HG03460 (cell line): Measurements from ENCODE around the gene FXYD1.

ENCODE experiments used
- ATAC-seq: cut with Tn5 transposase; IDR thresholded peaks from one replicate; pipeline ENCODE4 v1.9.1; 2021; ENCODE audit not compliant: unreplicated experiment

The FXYD1 gene

DNA sequence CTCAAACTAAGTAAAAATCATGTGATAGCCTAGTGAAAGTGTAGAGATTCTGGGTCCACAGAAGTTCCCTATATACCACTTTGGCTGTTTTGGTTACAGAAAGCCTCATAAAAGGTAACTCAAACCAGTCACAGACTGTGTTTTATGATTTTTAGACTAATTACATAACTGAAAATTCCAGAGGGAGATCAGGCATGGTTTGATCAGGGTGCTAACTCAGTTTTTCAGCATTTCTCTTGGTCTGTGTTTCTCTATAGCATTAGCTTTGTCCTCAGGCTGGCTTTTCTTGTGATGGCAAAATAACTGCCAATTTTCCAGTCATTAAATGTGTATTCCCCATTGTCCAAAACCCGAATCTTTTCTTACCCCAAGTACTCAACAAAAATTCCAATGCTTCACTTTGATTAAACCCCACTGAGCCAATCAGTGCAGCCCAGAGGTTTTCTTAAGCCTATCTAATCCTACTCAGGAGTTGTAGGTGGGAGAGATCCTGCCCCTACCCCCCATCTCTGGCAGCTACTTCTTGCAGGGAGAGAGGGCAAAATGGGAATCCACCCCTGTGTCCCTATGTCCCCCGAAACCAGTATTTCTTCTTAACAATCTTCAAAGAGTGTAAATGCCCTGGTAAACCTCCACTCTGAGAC lies 31.6 kb upstream of the FXYD1 start:
- ATAC-seq = no peak

DNA sequence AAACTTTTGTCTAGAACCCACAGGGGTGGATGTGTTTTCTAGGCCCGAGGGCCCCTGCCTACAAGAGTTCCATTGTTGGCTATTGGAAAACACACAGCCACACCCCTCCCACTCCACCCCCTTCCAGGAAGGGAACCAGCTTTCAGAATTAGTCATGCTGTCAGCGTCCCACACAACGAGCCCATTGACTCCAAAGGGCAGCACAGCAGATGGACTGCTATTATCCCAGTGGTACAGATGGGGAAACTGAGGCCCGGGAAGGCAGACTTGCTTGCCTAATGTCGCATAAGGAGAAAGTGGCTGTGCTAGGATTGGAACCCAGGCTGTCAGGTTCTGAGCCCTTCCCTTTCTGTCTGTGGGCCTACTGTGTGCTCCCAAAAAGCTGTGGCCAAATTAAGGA lies 31.1 kb upstream of the FXYD1 start:
- no peak for ATAC-seq

DNA sequence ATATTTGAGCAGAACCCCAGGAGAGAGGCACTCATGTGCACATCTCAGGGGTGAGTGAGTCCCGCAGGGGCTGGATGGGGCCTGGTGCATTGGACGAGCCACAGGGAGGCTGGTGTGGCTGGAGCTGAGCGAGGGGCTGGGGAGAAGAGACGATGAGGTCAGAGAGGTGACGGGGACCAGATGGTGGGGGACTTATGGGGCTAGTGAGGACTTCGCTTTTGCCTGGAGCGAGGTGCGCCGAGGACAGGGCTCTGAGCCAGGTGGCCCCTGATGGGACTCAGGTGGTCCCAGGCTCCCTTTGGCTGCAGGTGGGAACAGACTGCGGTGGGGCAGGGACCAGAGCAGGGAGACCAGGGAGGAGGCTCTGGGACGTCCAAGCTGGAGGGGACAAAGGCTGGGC lies 29.9 kb upstream of the FXYD1 start:
- no peak for ATAC-seq

DNA sequence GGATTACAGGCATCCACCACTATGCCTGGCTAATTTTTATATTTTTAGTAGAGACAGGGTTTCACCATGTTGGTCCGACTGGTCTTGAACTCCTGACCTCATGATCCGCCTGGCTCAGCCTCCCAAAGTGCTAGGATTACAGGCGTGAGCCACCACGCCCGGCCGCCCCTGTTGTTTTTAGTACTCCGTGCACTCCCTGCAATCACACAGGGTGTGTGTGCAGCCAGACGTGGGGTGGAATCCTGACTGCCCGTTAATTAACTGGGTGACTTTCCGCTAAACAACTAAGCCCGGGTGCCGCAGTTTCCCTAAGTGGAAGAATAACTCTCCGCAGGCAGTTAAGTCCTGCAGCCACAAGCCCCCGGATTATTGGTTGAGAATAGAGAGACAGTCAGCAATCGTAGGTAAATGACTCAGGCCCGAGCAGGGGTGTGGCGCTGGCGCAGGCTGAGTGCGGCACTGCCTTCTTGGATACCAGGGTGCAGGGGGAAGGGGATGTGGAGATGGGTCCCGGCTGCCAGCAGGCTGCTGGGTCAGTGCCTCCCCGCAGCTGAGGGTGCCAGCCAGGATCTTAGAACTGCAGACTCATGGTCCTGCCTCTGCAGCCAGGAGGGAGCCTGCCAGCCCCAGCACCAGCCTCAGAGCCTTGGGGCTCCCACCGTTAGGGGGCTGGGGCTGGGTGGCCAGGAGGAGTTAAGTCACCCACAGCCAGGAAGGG lies 29.1 kb upstream of the FXYD1 start:
- no peak for ATAC-seq

DNA sequence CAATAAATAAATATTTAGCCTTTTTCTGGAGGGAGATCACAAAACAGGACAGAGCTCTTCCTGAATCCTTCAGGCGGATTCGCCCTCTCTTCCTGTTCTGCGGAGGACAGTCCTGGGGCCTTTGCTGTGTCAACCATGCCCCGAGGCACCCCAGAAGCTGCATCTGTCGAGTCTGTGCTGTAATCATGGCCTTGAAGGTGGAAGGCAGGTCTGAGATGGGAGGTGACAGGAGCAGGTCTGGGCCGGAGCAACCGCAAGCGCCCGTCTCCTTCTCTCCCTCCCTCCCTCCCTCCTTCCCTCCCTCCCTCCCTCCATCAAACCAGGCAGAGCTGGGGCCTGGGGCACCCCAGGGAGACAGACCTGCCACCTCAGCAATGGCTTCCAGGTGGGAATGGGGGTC lies 27.6 kb upstream of the FXYD1 start:
- no peak for ATAC-seq

DNA sequence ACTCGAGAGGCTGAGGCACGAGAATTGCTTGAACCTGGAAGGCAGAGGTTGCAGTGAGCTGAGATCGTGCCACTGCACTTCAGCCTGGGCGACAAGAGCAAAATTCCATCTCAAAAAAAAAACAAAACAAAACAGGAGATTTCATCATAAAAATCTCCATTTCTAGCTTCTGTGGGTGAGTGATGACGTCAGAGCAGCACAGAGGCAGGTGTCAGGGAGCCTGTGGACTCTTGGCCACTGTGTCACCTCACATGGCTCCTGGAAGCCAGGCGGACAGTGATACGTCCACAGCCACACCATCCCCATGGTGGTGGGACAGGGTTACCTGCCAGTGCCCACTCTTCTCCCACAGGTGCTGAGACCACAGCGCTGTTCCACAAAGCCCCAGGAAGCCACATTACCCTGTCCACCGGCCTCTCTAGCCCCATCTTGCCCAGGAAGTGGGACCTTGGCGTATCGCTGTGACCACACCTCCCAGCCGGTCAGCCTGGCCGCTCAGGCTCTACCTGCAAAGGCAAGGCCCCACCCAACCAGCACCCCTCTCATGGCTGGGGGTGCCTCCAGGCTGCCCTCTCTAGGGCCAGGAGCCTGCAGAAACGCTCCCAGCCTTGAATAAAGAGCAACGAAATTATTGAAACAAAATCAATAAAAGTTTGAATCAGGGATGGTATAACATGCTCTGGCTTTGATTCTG lies 25.5 kb upstream of the FXYD1 start:
- ATAC-seq = no peak

DNA sequence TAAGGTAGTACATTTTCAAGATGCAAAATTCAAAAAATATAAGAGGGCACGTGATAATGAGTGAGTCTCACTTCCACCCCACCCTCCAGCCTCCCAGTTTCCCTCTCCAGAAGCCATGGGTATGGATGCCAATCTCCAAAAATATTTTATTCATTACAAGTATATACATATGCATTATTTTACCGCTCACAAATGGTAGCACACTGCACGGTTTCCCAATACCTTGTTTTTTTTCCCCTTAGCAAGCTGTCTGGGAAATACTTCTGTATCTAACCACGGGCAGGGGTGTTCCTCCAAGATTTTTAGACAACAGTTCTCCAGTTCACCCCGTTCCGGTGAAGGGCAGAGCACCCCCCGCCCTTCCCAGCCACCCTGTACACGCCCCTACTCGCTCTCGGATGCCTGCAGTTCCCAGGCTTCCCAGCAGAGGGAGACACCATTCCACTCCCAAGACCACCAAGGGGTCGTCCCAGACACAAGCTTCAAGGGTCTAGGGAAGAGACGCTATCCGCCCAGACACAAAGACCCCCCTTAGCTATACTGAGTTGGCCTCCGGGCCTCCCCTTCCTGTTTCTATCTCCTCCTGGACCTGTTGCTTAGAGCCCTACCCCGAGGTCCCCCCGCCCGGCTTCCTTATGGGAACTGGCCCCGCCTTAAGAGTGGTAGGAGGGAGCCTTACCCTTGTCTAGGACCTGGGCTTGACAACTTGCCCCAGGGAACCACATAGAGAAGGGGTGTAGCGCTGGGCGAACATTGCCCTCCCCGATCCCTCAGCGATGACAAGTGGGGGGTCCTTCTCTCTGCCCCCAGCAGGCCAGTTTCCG lies 24.1 kb upstream of the FXYD1 start:
- no peak for ATAC-seq

DNA sequence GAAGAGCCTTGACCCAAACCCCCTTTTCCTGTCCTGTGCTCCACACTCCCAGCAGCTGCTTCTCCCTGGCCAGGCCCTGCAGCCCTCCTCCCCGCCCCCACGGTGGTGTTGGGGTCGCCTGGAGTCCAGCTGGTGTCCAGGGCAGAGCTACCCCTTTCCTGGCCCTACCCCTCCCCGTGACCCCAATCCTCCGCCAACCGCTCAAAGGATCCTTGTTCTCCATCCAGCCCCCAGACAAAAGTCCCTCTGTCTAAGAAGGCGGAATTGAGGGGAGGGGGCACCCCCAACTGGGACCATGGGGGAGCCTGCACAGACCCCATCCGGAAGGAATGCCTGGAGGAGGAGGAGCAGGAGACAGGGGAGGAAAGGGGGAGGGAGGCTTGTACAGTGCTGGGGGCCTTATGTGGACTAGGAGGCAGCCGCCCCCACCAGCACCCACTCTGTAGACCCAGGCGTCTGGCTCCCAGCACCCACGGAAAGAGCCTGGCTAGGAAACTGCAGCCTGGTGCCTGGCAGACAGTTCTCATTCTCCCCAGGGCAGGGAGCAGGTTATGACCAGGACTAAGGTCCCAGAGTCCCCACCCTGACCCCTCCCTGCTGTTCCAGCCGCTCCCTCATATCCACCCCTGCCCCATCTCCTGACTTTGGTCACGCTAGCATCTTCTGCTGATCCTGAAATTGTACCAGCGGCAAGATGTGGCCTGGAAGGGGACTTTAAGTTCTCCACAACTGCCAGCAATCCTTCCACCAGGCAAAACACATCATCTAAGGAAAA lies 23.3 kb upstream of the FXYD1 start, which contains the start of gene FXYD3:
Gene FXYD3, plus strand, starts transcription at position 647 of the 775 bp plus-strand sequence. CDS start 3,554 bp downstream, outside the sequence.
- no peak for ATAC-seq

DNA sequence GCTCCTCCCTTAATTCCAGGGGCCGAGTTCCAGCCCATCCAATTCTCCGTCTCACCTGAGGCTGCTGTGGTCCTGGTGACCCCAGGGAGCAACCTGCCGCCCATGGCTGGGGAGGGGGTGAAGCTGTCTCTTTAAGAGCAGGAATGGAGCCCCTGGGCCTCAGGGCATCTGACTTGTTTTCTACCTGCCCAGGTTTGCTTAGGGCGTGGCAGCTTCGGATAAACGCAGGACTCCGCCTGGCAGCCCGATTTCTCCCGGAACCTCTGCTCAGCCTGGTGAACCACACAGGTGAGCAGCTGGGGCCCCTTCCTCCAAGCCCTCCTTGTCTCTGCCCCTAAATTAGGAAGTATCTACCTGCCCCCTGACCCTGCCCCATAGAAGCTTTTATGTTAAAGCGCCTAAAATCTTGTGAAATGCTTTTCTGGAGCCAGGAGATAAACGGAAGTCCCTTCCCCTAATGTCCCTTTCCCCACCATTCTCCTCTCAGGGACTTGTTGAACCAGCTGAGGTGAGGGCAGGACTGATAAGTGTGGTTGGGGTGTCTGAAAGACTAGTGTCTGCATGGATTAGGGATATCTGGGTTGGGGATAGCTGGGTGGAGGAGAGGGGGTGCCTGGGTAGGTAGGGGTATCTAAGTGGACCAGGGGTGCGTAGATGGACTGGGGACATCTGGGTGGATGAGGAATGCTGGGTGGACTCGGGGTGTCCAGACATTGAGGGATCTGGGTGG lies 22.4 kb upstream of the FXYD1 start:
- no peak for ATAC-seq

DNA sequence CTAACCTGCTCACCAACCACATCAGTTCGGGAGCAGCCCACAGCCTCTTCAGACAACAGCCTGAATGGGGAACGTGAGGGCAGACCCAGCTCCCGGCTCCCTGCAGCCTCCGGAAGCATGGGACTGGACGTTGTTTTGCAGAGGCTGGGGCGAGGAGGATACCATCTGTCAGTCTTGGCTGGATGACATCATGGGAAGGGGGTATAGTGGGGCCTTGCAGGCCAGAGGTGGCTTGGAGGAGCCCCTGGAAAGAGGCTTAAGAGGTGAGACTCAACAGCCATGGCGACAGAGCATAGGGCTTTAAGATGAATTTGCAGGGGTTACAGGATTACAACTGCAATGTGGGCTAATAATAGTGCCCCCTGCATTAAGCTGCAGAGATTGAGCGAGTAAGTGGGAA lies 21.5 kb upstream of the FXYD1 start:
- no peak for ATAC-seq

DNA sequence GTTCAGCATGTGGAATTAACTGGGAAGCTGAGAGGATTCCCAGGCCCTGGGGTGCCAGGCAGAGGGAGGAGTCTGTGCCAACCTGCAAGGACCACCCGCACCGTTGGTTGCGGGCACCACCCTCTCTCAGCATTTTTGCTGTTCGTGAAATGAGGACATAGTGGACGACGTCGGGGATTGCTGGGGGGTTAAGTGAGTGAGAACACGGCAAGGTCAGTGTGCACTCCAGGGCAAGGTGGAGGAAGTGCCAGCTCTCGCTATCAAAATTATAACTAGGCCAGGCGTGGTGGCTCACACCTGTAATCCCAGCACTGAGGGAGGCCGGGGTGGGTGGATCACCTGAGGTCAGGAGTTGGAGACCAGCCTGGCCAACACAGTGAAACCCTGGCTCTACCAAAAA lies 20.8 kb upstream of the FXYD1 start:
- ATAC-seq = no peak

DNA sequence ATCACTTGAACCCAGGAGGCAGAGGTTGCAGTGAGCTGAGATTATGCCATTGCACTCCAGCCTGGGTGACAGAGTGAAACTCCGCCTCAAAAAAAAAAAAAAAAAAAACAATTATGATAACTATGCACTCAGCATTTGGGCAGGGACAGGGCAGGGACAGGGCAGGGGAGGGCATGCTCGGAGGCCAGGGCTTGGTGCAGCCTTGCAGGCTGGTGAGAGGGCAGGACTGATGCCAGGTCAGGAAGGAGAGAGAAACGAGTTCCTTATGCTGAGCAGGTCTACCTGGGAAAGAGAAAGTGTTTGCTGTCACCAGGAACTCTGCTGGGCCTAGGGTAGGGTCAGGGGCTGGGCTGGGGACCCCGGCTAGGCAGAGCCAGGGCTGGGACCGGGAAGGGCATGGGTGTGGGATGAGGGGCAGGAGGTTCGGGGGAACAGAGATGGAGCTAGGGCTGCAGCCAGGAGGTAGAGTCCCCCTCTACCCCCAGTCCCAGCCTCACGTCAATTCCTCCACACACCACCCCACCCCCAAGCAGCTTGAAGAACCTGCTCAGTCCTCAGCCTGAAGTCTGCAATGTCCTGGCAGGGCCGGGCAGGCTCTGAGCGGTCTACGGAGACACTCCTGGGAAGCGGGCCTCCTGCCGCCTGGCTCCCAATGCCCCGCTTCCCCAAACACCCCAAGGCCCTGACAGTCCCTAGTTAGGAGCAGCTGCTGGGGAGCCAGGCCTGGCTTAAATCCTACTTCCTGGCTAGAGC lies 20.2 kb upstream of the FXYD1 start:
- no peak for ATAC-seq

DNA sequence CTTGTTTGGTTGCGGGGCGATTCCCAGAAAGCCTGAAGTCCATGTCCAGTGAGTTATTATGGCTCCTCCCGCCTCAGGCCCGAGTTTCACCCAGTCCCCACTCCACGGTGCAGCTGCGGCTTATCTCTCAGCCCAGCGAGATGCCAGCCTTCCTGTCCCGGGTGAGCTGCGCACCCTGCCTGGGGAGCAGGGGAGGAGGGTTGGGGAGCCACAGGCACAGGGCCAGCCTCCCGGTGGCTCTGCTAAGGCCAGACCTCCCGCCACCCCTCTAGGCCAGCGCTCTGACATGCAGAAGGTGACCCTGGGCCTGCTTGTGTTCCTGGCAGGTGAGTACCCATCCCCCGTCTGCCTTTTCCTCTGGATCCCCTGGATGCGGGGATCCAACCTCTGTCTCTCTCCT lies 19.5 kb upstream of the FXYD1 start:
- no peak for ATAC-seq

DNA sequence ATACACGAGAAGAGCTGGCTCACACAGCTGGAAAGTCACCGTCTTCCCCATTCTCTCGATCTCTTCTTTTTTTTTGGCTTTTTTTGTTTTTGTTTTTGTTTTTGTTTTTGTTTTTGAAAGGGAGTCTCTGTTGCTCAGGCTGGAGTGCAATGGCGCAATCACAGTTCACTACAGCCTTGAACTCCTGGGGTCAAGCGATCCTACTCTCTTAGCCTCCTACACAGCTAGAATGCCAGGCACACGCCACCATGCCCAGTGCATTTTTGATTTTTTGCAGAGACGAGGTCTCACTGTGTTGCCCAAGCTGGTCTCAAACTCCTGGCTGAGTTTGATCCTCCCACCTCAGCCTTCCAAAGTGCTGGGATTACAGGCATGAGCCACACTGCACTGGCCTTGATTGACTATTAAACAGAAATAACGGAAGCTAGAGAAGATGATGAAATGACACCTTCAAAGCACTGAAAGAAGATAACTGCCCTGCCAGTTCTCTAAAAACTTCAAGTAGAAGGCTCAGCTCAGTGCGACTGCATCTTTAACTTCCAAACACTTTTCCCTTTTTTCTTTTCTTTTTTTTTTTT lies 19.0 kb upstream of the FXYD1 start:
- no peak for ATAC-seq

DNA sequence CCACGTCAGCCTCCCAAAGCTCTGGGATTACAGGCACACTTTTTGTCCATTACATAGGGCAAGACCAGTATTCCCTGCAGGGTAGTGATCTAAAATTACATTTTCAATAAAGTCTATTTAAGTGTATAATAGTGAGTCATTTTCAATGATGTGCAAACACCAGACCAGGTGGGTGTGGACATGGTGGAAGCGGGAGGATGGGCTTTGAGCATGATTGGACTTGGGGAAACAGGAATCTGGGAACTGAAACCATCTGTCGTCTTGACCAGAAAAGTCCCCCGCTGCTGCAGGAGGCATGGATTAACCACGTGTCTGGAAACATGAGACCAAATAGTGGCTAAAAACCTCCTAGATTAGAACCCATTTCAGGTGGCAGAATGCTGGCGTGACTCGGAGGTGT lies 18.1 kb upstream of the FXYD1 start:
- no peak for ATAC-seq

DNA sequence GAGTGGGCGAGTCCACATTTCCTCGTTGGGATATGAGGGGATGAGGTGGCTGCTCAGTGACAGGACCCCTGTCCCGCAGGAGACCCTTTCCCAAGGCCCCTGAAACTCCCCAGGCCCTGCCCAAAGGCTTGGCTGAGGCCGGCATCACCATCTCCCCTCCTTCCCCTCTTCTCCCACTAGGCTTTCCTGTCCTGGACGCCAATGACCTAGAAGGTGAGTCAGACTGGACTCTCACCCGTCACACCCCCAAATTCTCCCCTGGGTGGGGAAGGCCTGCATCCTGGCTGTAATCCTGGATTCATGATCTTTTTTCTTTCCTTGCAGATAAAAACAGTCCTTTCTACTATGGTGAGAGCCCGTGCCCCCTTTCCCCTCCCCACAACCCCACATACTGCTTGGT lies 17.7 kb upstream of the FXYD1 start:
- ATAC-seq = no peak

DNA sequence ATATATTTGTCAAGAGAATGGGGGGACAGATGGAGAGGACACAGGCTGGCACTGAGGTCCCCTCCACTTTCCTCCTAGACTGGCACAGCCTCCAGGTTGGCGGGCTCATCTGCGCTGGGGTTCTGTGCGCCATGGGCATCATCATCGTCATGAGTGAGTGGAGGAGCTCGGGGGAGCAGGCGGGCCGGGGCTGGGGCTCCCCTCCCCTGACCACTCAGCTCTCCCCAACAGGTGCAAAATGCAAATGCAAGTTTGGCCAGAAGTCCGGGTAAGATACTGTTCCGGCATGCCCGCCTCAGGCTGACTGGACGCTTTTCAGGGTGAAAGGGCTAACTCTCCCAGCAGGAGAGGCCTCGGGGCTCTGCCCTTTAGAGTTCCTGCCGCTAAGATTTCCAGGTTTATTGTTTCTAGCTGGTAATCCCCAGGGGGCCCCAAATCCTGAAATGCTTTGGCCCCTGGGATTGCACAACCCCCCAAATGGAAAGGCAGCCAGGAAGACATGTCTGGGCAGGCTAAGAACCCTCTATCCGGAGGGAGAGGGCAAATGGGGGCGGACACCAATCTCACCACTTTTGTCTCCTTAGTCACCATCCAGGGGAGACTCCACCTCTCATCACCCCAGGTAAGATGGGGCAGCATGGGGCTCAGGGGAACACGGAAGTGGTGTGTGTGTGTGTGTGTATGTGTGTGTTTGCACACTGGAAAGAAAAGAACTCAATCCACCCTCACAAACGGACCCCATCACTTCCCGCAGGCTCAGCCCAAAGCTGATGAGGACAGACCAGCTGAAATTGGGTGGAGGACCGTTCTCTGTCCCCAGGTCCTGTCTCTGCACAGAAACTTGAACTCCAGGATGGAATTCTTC lies 15.7 kb upstream of the FXYD1 start:
- no peak for ATAC-seq

DNA sequence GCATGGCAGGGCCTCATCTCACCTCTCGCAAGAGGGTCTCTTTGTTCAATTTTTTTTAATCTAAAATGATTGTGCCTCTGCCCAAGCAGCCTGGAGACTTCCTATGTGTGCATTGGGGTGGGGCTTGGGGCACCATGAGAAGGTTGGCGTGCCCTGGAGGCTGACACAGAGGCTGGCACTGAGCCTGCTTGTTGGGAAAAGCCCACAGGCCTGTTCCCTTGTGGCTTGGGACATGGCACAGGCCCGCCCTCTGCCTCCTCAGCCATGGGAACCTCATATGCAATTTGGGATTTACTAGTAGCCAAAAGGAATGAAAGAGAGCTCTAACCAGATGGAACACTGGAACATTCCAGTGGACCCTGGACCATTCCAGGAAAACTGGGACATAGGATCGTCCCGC lies 15.1 kb upstream of the FXYD1 start:
- no peak for ATAC-seq
